HG02973 (cell line): ENCODE measurements around the gene UBE2G1.

Experiments used
- ATAC-seq: cut with Tn5 transposase; IDR thresholded peaks from one replicate; pipeline ENCODE4 v1.9.1; 2021; ENCODE audit warnings: moderate library complexity; ENCODE audit not compliant: unreplicated experiment

The UBE2G1 gene

DNA sequence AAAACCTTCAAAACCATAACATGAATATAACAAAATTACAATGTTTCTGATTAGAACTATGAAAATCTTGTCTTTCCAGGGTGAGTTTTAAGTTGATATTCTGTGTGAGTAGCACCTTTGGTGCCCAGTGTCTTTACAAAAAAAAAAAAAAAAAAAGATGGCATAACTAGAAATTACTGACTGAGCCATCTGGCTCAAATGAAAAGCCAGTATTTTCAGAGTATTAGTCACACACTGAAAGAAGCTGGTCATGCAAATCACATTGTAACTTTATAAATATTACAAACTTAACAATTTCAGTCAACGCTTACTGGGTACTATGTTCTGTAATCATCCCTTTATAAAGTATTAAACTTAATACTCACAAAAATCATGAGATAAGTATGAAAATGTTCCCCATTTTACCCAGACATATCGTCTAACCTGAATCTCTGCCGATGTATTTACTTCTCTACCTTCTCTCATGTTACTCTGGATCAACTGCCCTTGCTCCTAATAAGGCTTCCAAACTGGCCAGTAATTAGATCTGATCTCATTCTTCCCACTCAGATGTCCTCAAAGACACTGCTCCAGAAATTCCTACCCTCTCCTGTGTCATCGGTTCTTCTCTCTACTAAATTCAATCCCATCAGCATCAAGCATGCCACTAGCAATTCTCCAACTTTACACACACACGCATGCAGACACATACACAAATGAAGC is 25.4 kb downstream of the UBE2G1 start:
- no peak for ATAC-seq

DNA sequence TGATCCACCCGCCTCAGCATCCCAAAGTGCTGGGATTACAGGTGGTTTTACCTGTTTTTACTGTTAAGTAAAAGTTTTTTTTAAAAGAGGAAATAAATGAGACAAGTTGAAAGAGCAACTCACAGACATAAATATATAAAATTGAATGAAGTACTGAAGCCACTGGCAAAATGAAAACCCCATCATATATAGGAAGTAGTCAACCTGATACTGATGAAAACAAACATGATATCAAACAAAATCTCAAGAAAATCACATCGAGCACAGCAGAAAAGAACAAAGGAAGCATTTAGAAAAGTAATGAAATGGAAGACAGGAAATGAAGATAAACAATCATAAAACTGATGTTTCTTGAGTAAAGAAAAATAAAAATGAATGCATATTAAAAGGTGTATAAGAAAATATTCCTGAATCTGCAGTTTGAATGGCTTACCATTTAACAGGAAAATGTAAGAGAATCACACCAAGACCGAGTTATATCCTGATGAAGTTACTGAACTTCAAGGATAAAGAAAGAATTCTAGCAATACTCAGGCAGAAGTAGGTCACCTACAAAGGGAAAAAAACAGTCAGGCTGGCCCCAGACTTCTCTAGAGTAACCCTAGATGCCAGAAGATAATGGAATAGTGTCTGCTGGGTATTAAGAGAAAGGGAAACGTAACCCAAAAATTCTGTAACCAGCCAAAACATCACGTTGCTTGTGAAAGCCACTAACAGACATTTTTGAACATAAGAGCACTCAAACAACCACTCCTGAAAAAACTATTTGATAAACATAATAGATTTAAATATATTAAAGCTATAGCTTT is 31.5 kb downstream of the UBE2G1 start:
- no peak for ATAC-seq

DNA sequence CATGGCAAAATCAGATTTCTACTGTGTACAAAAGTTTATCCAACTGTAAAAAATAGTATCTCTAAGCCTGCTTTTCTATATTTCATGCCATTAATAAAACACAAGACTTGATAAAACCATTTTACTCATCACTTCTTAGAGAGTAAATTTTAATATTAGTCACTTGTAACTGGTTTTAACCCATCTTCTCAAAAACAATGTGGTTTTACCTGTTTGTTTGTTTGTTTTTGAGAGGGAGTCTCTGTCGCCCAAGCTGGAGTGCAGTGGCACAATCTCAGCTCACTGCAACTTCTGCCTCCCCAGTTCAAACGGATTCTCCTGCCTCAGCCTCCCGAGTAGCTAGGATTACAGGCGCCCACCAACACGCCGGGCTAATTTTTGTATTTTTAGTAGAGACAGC is 32.1 kb downstream of the UBE2G1 start:
- no peak for ATAC-seq

DNA sequence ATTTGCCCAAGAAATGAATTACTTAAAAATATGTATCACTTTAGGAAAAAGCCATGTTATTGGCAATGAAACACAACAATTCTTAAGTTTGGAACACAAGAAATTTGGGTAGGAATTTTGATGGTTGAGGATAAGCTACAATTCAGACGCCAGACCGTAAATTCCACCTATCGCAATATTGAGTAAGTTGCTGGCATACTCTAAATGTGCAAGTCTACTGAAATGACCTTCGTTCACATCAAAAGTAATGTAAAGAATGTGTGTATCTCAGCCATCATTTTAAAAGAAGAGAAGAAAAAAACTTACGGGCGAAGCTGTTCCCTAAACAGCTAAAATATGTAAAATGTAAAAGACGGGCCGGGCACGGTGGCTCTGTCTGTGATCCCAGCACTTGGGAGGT is 33.4 kb downstream of the UBE2G1 start:
- no peak for ATAC-seq

DNA sequence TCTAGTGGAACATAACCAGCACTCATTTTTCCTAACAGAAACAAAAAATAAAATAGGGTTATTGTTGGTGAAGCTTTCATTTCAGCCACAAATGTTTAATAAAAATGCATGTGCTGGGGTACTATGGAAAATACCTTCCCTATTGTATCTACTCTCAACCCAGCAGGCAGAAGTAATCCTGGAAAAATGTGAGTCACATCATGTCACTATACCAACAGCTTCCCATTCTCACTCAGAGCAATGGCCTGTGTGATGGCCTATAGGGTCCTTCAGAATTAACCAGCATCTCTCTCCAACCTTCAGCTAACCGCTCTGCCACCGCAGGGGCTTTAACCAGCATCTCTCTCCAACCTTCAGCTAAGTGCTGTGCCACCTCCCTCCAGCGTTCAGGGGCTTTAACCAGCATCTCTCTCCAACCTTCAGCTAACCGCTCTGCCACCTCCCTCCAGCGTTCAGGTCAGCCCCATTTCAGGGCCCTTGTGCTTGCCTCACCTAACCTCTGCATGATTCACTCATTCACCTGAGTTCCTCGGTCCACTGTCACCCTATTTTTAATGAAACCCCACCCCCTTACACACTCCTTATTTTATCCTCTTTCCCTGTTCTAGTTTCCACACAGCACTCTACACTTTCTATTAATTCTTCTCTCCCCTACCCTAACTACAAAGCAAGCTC is 34.0 kb downstream of the UBE2G1 start:
- no peak for ATAC-seq

DNA sequence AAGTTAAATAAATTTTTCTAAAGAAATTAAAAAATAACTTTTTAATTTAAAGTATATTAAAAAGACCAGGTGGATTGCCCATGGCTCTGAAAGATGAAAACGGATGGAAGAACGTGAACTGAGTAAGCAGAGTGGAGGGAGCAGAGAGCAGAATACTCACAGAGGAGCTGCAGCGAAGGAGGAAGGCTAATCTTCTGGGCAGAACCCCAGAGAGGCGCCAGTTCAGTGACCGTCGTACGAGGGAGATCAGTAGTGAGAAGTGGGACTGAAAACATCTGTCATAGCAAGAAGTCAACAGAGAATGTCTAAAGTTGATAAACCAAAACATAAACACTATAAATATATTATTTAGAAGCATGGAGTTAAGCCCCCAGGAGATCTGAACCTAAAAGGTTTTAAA is 34.9 kb downstream of the UBE2G1 start:
- ATAC-seq: no peak

DNA sequence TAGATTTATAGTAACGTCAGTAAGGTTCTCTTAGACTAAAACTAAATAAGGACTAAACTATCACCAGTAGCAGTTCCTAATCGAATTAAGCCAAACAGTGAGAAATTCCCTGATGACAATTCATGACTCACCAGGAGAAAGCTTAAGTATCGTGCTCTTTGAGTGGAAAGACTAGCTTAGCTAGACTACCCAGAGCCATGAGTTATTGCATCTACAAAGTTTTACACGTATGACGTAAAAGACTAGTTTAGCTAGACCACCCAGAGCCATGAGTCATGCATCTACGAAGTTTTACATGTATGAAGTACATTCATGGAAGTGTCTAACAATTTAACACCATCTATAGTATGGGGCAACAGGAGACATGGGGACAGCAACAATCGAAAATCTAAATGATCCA is 36.6 kb downstream of the UBE2G1 start:
- no peak for ATAC-seq

DNA sequence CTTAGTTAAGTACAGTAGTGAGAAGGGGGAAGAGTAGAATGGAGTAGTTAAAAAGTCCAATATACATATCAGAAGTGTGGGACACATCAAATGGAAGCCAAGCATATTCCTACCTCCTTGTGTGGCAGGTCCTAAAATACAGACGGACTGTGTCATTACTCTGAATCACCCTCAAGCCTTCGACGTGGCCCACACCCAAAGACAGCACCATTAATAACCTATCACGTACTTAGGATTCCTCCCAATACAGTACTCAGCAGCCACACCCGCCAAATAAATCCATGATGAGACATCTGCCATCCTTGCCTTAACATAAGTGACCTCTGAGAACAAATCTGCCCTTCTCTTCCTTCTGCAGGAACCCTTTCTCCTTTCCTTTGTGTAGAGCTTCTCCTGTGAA is 38.9 kb downstream of the UBE2G1 start:
- ATAC-seq: no peak

DNA sequence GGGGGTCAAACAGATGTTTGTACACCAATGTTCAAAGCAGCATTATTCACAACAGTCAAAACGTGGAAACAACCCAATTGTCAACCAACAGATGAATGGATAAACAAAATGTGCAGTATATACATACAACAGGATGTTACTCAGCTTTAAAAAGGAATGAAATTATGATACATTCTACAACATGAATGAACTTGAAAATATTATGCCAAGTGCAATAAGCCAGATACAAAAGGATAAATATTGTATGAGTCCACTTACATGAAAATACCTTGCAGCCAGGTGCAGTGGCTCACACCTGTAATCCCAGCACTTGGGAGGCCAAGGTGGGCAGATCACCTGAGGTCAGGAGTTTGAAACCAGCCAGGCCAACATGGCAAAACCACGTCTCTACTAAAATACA is 39.9 kb downstream of the UBE2G1 start:
- ATAC-seq: no peak

DNA sequence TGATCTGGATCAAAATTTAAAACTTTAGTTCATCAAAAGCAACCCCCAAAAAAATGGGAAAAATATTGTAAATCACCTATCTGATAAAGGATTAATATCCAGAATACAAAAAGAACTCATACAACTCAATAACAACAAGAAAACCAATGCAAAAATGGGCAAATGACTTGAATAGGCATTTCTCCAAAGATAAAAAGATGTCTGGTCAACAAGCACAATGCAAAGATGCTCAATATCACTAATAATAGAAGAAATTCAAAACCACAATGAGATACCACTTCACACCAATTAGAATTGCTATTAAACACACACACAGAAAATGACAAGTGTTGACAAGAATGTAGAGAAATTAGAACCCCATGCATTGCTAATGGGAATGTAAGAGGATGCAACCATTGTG is 40.4 kb downstream of the UBE2G1 start:
- no peak for ATAC-seq

DNA sequence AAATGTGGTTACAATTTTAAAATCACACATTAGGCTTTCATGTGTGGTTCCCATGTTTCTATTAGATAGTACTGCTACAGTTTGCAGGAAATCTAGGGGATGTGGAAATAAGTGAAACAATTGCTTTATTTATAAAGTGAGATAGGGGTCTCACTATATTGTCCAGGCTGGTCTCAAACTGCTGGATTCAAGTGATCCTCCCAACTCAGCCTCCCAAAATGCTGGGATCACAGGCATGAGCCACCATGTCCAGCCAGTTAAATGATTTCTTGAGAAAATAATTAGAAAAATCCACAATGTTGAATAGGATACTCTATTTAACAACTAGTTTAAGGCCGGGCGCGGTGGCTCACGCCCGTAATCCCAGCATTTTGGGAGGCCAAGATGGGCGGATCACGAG is 42.0 kb downstream of the UBE2G1 start:
- no peak for ATAC-seq

DNA sequence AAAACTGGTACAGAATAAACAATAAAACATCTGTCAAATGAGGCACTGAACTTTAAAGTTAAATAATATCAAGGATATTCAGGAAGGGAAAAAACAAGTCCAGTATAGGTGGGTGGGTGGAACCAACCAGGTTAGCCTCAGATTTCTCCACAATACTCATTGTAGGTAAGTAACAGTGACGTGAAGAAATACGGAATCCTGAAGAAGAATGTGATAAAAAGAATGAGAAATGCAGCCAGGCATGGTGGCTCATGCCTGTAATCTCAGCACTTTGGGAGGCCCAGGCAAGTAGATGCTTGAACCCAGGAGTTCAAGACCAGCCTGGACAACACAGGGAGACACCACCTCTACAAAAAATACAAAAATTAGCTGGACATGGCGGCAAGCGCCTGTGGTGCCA is 47.3 kb downstream of the UBE2G1 start:
- ATAC-seq: no peak

DNA sequence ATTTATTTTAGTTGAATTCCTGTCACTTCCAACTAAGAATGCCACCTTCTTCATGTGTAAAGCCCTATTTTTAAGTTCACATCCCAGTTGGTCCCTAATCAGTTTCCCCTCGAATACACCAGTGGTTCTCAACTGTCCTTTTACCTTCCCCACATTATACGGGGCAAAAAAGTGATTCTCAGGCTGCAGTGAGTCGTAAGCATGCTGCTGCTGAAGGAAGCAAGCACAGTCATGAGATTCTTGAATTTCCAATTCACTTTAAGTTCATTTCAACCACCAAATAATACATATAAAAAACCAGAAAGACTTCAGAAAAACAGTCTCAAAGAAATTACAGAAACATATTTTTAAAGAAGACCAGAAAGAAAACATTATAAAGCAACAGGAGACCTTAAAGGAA is 47.9 kb downstream of the UBE2G1 start:
- no peak for ATAC-seq

DNA sequence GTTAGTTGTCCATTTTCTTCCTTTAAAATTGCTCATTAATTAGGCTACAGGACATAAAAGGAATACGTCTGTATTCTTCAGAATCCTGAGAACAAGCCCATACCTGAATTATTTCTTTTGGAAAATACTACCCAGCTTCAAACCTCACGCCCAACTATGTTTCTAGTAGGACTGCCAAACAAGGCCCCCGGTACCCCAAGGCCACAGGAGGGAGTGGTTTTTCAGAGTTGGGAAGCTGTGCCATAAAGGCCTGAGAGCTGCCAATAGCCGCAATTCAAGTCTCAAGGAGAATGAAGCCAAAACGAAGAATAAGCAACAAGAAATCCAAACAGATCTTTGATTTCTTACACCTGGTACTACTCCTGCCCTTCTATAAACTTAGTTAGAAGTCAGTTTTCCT is 48.3 kb downstream of the UBE2G1 start:
- ATAC-seq: no peak

DNA sequence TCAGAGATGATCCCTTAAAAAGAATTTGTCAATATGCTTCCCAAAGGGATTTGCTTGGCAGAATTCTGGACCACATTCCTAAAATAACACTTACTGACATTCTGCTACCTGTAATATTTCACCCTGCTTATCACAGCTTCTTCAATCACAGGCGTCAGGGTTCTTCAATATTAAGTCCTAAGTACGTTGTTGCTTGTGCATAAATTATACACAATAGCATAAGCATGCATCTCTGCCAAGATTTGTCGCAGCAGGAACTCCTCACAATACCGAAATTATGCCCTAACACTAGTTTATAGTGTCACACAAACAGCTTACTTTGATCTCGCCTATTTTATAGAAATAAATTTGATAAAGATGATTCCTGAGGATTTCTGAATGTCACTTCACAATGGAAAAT is 48.9 kb downstream of the UBE2G1 start:
- ATAC-seq: no peak

DNA sequence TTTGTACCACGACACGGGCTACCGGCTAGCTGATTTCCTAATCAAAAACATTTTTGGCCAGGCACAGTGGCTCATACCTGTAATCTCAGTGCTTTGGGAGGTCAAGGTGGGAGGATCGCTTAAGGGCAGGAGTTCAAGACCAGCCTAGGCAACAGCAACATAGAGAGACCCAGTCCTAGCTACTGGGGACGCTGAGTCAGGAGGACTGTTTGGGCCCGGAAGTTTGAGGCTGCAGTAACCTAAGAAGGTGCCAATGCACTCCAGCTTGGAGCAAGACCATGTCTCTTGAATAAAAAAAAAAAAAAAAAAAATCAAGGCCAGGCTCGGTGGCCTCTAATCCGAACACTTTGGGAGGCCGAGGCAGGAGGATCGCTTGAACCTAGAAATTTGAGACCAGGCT is 49.8 kb downstream of the UBE2G1 start:
- no peak for ATAC-seq

DNA sequence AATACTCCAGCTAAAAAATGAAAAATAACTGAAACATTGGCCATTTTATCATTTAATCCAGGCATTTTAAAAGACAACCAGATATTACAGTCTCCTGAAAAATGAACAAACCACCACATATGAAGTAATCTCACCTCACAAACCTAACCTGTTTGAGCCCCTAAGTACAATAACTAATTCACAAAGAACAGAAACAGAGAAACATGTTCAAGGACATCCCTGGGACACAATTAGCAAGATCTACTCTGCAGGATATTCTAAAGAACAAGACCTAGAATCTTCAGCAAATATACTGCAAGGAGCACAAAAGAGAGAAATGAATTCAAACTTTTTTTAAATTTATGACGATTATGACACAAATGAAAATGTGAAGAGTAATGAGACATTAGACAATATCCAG is 51.9 kb downstream of the UBE2G1 start:
- no peak for ATAC-seq

DNA sequence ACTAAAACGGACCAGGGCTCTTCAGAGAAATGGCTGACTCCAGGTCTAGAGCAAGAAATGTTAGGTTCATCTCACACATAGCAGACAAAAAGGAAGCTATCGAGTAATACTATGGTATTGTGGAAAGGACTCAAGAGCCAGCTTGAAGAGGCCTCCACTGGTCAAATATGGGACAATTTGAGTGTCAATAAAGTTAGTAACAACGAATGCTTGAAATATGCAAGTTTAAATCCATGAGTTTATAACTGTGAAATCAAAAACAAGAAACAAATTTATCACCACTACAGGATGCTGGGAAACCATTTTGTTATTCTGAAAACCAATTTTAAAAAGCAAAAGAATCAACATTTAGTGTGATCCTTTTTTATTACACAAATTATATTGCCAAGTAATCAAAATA is 52.3 kb downstream of the UBE2G1 start:
- ATAC-seq: no peak

DNA sequence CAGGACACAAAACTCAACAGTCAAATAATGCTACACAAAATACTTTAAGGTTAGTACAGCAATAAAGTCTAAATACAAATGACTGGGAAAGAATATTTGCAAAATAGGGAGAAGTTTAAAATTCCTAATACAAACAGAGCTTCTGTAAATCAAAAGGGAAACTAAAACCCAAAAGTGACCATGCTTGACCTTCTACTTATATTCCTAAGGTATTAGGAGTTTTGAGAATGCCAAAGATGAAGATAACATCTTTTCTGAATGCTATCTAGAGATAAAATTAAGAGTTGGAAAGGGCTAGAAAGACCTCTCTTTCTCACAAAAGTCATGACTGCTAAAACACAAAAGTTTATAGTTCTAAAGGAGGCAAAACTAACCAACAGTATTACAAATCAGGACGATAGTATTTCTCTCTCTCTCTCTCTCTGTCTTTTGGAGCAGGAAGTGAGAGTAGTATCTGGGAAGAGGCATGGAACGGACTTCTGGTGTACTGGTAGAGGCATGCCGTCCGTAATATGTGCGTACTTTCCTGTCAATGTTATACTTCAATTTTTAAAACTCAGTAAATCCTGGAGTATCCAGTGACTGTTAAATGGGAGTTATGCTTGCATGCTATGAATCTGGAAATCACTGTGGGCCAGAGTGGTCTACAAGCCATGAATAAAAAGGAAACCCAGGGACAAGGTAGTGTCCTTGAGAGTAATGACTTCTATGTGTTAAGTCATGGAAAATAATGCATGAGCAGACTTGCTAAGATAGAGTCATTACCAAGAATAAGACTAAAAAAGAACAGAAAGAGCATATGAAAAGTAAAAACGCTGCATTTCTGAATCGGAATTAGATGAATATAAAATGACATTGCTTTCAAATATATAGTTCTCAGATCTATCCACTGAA is 53.0 kb downstream of the UBE2G1 start:
- ATAC-seq: no peak

DNA sequence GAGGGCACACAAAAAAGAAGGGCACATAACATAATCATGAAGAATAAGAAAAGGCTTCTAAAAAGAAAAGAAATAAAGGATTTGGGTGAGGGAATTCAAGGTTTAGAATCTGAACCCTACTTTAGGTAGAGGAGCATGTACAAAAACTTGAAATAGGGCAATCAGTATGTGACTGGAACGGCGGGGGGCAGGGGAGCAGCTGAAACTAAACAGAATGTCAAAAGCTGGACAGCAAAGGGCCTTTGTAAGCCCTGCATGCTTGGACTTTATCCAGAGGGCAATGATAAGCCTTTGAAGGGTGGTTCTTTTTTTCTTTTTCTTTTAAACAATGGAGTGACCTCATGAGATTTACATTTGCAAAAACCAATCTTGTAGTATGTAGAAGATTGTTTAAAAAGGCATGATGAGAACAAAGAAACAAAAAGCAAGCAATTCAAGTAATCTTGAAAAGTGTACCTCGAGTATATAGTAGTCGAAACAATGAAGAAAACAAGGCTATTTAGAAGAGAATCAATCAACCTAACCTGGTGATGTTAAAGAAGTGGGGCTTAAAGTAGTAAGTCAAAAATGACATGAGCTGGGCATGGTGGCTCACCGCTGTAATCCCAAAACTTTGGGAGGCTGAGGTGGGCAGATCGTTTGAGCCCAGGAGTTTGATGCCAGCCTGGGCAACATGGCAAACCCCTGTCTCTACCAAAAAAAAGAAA is 56.0 kb downstream of the UBE2G1 start:
- ATAC-seq: no peak

DNA sequence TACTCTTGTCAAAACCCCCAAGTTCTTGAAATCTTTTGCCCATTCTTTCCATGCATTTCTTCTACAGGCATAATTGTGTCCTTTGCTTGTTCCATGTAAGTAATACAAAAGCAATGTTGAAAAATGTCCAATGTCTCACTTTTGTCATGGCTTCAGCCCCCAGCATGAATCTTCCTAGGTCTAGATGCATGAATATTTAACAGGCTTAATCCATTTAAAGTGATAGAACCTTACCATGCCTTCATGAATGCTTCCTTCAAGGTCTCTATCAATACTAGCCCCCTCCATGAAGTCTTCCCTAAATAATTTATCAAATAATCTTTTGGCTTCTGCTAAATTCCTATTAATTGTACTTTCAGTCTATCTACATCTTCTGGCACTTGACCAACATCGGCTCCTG is 56.6 kb downstream of the UBE2G1 start:
- ATAC-seq: no peak
